Activated CD4-positive, alpha-beta T cell treated with anti-CD3 and anti-CD28 coated beads, Interleukin-2, amount 50 U/mL, for 16 hours (primary cell): ENCODE measurements around the gene MRPS18A.

ENCODE experiments used
- DNase-seq: peaks from one replicate; pipeline ENCODE4 v3.0.0-alpha.2; 2020

MRPS18A gene

DNA sequence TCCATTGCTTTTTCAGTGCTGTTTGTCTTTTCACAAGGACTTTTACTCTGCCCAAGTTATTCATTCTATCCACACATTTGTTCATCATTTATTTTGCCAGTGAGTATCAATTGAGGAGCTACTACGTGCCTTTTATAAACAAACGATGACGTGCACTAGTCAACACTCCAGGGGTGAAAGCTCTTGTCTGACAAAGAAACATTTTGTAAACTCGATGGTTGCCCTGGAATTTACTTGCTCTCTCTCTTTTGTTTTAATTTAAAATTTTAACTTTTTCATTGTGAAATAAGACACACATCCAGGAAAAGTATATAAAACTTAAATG lies 8.3 kb upstream of the MRPS18A start:
- no peak for DNase-seq

DNA sequence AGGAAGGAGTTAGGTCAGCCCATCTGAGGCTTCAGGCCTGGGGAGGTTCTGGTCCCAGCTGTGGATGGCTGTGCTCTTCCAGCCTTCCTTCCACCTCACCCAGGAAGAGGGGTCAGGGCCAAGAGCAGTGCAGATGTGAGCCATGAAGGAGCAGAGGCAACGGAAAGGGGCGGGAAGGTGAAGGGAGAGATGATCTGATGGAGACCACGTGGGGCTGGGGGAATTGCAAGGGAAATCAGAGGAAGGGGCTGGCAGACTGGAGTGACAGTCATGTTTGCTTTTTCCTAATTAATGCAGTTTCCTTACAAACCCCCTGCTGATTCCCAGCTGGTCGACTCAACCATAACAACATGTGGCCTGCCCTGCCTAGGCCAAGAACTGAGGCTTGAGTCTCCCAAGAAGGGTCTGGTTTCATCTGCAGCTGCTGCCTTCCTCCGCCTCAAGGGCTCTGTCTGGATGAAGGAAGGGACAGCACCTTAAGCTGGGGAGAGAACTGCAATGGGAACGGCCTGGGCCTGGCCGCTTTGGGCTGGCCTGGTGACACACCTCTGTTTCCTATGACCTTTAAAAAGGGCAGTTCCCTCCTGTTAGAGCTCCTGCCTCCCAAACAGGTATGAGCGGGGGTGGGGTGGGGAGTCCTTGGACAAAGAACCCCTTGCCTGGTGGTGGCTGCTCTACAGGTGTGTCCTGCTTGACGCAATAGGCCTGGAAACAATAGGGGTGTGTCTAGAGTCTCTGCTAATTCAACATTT lies 7.8 kb upstream of the MRPS18A start:
- no peak for DNase-seq

DNA sequence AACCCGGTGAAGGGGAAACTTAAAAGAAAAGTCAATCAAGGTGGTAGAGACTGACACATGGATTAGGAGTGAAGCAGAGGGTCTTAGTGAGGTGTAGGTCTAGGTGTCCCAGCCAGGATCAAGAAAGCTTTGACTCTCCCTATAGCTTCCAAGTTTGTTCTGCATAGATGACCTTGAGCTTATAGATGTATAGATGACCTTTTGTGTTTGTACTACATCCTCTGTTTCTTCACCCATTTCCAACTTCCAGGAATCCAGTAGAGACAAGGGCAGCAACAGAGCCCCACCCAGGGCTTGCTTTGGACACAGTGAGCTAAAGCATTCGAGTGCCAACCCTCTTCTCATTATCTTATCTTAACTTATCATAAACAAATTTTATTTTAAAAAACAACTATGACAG lies 1.8 kb upstream of the MRPS18A start:
- DNase-seq, result no peak

DNA sequence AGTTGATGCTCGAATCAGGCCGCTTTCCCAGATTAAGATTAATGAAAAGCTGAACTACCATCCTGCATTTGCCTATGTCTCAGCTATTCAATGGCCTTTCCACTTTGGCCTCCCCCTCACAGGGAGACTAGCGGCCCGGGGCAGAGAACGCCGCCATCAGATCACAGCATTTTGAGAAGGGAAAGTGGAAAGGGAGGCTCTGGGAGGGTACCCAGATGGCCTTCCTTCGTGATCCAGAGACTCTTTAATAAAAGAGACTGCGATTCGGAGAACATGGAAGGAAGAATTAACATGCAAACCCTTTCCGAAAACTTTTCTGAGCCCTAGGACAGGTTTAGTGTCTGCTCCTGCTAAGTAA lies 533 bp downstream of the MRPS18A start:
- DNase-seq, result no peak

DNA sequence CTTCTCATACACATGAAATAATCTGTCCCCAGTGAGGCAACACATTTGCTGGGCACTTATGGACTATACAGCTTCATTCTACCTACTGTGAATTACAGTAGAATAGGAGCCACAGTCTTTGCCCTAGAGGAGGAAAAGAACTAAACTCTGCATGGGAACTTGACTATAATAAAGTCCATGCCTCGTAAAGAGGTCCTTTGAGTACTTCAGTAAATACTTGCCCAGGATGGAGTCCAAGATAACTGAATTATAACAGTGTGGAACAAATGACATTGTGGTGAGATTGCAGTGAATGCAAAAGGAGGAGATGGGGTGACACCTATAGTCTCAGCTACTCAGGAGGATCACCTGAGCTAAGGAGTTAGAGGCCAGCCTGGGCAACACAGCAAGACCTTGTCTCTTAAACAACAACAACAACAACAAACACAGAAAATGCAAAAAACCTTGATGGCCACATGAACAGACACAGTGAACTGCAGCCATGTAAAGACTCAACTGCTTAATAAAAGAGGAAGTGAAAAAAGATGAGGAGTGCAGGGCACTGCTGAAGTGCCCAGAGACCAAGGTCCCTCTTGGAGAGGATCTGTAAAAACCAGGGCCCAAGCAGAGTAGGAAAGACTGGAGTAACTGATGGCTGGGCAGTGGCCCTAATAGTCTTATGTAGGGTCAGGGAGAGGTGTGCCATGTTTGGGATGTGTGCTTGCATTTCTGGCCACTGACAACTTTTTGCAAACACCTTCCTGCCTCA lies 3.7 kb downstream of the MRPS18A start:
- no peak for DNase-seq

DNA sequence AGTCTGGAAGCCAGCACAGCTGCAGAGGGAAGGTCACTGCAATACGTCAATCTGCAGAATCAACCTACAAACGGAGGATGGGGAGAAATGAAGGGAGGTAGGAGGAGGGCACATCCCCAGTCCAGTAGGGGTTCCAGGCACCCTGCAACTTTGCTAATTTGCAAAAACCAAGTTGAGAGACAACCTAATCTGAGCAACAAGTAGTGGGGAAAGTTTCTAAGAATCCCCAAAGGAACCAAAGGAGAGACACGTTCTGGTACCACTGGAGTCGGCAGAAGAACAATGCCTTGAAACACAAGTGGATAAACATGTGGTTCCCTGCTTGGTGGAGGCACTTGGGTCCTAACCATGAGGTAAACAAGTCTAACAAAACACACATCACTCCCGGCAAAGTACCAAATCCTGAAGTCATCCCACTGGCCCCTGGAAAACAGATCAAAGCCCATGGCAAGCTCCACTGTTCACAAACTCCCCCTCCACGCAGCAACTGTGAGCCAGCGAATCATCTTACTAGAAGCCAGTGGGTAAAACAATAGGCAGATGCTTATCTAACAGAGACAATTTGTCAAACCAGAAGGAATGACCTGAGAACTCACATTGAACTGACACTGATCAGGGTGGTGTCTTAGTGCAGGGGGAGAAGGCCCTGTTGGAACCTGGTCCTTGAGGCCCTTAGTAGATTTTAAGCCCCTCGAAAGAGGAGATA lies 4.7 kb downstream of the MRPS18A start:
- DNase-seq, result no peak

DNA sequence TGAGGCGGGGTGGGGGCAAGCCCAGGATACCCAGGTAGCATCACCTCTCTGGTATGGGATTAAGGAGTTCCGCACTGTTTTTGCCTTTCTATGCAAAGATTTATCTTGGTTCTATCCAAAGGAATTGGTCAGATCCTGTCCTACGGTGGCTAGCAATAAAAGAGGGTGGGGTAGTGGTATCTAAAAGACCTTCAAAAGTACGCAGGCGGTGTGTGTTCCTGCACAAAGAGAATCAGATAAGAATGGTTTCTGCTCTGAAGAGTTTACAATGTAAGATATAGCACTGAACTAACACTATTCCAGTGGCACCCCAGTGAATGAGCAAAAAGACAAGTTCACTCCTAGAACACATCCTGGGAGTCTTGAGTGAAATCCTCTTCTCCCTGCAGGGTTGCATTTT lies 6.3 kb downstream of the MRPS18A start:
- DNase-seq, result no peak

DNA sequence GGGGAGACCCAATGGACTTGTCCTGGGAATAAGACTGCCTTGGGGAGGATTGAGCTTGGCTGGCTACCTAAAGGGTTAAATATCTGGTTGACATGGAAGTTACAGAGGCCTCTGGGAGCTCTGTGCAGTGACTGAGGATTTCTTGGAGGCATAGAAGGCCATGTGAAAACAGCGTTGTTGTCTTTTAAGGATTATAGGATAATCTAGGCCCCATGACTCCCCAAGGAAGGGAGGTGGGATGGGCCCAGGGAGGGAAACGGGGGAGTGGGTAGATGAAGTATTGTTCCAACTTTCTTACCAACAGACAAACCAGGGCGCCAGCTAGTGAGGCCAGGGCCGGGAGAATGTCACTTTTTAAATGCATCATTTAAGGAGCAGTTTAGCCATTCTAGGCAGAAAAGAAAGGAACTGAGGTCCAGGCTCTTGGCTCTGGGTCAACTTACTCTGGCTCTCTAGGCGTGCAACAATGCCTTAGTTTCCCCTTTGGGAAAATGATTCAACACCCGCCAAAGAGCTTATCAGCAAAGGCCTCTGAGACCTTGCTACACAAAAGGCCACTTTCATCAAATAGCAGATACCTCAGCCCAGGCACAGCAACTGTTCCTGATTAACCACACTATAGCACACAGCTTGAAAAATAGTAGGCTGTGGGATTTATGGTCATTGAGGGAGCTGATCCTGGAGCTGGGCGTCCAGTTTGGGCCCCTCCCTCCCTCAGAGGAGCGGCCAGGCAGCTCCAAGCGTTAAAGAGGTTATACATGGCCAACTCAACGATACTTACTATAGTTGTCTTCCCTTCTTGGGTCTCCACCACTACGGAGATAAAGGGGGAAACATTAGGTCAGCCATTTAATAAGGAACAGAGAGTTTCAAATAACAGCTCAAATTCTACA lies 7.0 kb downstream of the MRPS18A start:
- no peak for DNase-seq

DNA sequence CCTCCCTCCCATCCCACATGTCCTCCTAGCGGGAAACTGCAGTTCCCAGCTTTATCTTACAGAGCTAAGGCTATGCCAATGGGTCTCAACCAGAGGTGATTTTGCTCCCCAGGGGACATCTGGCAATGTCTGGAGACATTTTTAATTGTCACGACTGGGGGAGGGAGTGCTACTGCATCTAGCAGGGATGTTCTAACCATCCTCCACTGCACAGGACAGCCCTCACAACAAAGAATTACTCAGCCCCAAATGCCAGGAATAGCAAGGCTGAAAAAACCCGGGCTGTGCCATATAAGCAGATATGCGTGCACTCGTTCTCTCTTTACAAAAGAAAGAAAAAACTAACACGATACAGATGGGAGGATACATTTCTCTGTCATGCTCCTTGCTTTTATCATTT lies 8.5 kb downstream of the MRPS18A start:
- no peak for DNase-seq

DNA sequence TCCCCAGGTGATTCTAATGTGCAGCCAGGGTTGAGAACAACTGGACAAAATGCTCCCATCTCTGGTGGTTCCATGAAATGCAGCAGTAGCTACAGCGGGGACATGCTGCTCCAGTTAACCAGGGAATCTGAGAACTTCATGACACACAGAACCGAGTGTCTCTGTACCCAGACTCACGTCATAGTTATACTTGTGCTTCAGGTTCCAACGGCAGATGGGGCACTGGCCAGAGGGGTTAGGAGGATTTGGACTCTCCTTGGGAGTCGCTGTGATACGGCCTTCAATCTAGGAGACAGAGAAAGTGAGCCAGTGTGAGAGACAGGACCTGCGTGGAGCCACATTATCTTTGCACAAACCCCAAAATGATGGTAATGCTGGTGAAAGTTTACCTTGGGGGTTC lies 9.2 kb downstream of the MRPS18A start:
- DNase-seq, result no peak

DNA sequence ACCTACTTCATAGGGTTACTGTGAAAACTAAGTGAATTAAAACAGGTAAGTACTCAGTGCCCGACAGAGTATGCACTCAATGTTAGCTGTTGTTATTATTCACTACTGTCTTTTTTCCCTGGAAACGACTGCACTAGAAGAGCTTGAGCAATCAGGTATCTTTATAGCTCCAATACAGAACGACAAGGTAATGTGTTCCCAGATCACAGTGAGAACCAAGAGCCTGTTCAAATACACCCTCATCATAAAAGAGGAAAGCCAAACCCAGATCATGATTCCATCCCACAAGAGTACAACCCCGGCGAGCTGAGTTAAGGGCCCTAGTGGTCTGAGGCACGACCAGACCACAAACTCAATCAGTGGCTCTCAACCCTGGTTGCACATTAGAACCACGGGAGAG lies 9.8 kb downstream of the MRPS18A start:
- DNase-seq, result no peak

DNA sequence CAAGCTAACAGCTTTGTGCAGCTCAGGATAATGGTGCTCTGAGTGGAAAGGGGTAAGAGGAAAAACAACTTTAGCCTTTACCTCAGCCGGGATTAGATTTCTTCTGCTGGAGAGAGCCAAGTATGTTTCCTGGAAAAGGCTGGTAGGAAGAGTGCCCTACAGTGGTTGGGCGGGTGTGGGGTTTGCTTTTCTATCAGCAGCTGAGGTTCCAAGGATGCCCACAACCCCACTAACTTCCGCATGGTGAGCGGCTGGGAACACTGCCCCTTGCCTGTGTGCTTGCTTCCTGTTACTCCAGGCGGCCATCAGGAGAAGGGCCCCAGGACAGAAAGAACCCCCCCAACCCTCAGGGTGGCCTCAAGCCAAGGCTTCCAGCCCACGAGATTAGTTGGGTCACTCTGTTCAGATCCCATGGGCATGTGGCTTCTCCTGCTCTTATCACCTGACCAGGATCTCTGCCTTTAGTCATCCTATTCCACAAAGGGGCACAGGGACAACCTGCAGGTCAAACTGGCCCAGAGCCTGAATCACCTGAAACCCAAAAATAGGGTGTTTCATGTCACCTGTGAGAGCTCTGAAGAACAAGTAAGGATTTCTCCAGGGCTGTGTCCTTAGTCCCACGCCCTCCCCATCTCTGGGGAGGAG lies 10.5 kb downstream of the MRPS18A start:
- no peak for DNase-seq

DNA sequence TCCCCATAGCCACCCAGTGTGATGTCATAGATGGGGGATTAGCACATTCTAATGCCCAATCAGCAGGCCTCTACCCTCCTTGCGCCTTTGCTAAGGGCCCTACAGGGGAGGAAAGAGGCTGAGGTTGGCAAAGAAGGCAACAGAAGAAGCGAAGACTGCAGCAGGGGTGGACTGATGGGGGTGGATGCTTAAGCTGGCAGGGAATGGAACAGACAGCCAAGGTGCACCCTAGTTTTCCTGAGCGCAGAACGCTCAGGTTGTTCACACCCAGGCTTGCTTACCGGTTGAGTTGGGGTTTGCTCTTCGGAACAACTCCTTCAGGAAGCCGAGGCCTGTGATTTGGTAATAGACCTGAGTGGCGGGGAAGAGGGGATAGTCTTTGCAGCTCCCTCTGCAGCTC lies 12.7 kb downstream of the MRPS18A start:
- DNase-seq, result no peak

DNA sequence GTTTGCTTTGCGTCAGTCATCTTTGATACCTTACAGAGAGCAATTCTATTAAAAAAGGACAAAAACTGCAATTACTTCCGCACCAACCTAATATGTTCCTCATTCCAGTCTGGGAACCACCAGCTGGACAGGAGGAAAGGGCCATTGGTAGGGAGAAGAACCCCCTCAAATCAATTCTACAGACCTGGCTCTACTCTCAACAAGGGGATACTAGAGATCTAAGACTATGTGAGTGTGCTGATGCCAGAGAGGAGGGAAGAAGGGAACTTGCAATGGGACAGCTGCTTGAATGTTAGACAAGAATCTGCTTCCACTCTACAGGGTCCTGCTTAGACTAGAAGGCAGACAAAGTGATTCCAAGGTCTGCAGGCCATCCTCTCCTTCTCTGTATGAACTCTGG lies 13.3 kb downstream of the MRPS18A start:
- DNase-seq, result no peak

DNA sequence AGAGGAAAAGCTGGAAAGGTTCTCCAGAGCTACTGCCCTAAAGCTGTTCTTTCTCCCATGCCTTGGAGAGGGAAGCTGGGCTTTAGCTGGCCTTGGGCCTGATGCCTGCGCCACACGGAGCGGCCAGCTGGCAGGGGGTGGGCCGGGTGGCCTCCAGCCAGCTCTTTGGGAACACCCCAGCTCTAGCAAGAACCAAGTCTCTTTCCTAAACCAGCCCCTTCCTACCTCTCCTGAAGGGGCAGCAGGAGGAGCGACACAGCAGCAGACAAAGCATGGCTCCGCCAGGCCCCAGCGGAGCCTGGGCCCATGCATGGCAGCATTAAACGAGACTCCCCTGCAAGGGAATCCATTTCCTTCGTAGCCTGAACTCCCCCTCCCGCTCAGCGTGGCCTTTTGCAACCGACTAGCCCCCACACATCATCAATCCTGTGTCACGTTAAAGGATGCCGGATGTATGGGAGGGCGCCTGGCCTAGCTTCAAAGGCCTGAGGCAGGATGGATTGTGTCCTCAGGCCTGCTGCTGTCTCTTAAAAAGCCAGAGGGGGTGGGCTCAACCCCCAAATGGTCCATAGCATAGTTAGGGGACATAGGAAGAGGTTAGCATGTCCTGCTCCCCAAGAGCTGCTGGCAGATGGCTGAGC lies 14.0 kb downstream of the MRPS18A start:
- DNase-seq, result no peak

DNA sequence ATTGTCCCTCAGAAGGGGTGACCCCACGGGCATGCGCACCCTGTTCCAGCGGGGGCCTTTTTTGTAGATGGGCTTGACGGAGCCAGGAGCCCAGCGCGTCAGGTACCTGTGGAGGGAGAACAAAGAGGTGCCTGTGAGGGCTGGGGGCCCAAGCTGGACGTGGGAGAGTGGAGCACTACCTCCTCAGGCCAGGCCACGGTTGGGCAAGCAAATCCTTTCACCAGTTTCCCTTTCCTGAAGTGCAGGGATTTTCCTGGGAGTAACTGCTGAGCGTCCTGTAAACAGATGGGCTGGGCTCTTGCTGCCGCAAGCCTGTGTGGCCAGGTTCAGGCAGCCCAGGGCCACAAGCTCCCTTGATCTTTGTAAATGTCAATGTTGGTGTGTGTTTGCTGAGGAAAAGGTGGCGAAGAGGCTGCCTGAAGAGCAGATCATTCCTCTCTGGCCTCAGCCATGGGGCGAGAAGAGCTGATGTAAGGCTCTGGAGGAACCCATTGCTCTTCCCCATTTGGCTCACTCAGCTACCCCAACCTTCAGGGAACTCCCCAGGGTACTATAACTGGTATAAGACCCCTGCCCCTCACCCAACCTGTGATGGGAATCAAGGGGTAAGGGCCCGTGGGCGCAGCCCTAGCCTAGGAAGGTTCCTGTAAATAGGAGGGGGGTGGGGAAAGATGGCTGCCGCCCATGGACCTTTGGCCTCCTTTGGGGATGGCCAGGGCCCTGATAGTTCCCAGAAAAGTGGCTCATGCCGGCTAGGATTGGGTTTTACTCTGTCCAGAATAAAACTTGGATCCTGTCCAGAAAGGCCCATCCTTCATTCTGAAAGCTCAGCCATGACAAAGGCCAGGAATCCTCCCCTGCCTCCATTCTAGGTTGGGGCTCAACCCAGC lies 15.5 kb downstream of the MRPS18A start:
- no peak for DNase-seq

DNA sequence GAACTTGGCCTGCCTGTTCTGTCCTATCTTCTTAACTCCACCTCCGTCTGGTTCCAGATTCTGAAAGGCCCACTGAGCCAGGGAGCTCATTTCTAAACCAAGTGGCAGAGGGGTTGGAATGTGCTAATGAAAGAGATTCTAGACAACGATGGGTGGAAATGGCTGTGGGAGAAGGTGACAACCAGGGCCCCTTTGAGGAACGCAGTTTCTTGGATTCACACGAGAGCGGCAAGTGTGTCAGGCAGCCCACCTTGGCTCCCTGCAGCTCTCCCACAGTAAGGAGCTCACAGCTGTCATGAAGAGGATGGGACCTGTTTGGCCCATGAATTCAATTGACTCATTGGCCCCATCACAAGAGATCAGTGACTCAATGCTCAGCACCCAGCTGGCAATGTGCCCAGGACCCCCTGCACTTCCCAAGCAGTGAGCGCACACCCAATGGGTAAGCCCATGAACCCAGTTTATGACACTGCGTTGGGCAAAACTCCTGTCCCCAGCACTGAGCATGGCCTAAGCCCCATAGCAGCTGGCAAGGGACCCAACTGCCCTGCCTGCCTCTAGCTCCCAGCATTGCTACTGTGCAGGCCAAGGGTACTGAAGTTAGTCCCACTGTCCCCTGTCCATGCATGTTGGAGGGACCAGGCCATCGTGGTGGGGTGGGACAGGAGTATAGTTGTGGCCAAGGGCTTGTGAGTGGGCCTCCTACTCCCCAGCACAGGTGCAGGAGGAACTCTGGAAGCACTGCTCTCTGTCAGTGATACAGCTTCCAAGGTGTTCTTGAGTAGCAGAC lies 16.4 kb downstream of the MRPS18A start:
- DNase-seq, result no peak

DNA sequence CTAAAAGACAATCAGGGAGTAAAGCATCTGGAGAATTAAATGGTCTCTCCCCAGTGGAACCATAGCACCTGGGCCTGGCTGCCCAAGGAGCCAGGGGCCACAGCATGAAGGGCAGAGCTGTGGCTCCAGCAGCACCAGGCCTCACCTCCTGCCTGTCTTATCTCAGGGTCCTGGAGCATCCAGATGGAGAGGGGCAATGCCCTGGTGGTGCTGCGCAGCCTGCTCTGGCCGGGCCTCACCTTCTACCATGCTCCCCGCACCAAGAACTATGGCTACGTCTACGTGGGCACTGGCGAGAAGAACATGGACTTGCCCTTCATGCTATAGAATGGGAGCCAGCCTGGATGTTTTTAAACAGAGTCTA lies 17.0 kb downstream of the MRPS18A start:
- DNase-seq, result no peak

DNA sequence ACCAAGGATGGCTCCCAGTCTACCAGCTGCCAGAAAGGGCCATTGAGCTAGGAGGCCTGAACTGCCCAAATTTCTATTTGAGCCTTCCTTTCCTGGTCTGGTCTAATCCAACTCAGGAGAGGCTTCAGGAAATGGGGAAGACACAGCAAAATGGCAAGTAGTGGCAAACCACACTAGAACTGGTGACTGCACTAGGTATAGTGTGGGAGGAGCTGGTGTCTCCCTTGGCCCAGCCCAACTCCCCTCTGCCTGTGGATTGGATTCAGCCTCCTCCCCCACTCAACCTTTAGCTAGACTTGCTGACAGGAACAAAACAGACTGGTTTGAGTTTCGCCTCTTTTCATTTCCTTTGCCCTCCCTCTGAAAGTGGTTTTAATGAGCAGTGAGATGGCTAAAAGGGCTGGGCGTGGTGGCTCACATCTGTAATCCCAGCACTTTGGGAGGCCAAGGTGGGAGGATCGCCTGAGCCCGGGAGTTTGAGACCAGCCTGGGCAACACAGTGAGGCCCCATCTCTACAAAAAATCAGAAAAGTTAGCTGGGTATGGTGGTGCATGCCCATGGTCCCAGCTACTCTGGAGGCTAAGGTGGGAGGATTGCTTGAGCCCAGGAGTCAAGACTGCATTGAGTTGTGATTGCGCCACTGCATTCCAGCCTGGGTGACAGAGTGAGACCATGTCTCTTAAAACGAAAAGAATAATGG lies 17.5 kb downstream of the MRPS18A start:
- DNase-seq, result peak; percentile 53
